22Rv1 (cell line): ENCODE data around the gene CRY1.

Experiments used
- H3K27ac ChIP-seq: fragments of 450-650 bp; 2 replicates; pipeline ENCODE4 v1.5.1; 2017
- CTCF ChIP-seq: fragments of 450-650 bp; IDR thresholded peaks from 2 replicates; pipeline ENCODE4 v1.5.1; 2017; ENCODE audit warnings: mild to moderate bottlenecking
- ZFX ChIP-seq: fragments of 450-650 bp; IDR thresholded peaks from 2 replicates; pipeline ENCODE4 v1.6.1; 2017; ENCODE audit warnings: antibody characterized with exemption, borderline replicate concordance

The CRY1 gene

GRCh38 chr12:107035733-107036132 is 57.6 kb downstream of the CRY1 start:
- H3K27ac ChIP-seq = no peak overlapping the region
- no peak for TF ChIP-seq ZFX
- TF ChIP-seq CTCF = no peak

- H3K27ac ChIP-seq = no peak overlapping the region
- no peak for TF ChIP-seq CTCF
- TF ChIP-seq ZFX = no peak
Measured at GRCh38 chr12:107033758-107034739, 59.3 kb downstream of the CRY1 start.

- TF ChIP-seq ZFX = no peak
- TF ChIP-seq CTCF = no peak
Measured at GRCh38 chr12:107032266-107032665, 61.1 kb downstream of the CRY1 start.

GRCh38 chr12:107031061-107031460 is 62.3 kb downstream of the CRY1 start:
- H3K27ac ChIP-seq = no peak overlapping the region
- TF ChIP-seq CTCF = no peak
- no peak for TF ChIP-seq ZFX

More at GRCh38 chr12:107032266-107032665, 61.1 kb downstream of the CRY1 start:
- H3K27ac ChIP-seq = no peak overlapping the region

GRCh38 chr12:107029081-107029480 is 64.3 kb downstream of the CRY1 start:
- TF ChIP-seq CTCF (no peak), ZFX (no peak)
- no peak overlapping the region for H3K27ac ChIP-seq

- TF ChIP-seq CTCF (no peak), ZFX (no peak)
- peak overlapping the region; percentile 65 for H3K27ac ChIP-seq
Measured at GRCh38 chr12:107027636-107028053, 65.7 kb downstream of the CRY1 start.
